GM12878 (cell line): ENCODE data around the gene DLG1. TPM values are rescaled to one million over a fixed set of nuclear protein-coding genes. Genes with fewer than 3 reads are reported as not detected.

ENCODE experiments used
- ATAC-seq: fragments of 200-7000 bp; cut with Tn5 transposase; 3 replicates; pipeline ENCODE4 v1.9.1; 2020; ENCODE audit warnings: mild to moderate bottlenecking, moderate library complexity
- BruUV-seq: library from RNA; stranded (reverse); fragments of 400-500 nt; replicated peaks from 2 replicates; lab custom pipeline; 2021; lab: Mats Ljungman, UMichigan
- CTCF ChIA-PET: fragments of 300-600 bp; sonication (Branson Sonifier 250); formaldehyde crosslinking; extraction: SDS; loops from one replicate; lab custom pipeline; 2021; ENCODE audit warnings: inconsistent platforms; lab: Yijun Ruan, JAX
- POLR2A ChIA-PET: fragments of 350-600 bp; formaldehyde crosslinking; extraction: SDS; loops from one replicate; lab custom pipeline; 2021; ENCODE audit warnings: inconsistent platforms; lab: Charles Lee
- RAD21 ChIA-PET: fragments of 300-600 bp; sonication (Branson Sonifier 250); formaldehyde crosslinking; loops from one replicate; lab custom pipeline; 2023; ENCODE audit warnings: antibody characterized with exemption; ENCODE audit not compliant: unreplicated experiment; lab: Charles Lee
- SMC1A ChIA-PET: fragments of 300-600 bp; sonication (Branson Sonifier 250); formaldehyde crosslinking; loops from one replicate; lab custom pipeline; 2023; ENCODE audit not compliant: unreplicated experiment, uncharacterized antibody; lab: Charles Lee
- DNase-seq: peaks from one replicate; pipeline ENCODE4 v3.0.0-alpha.2; 2011; ENCODE audit warnings: low read depth, low spot score
- FAIRE-seq: peaks from 3 replicates; lab custom pipeline; 2011; peaks lifted over from hg19 to GRCh38; lab: Jason Lieb, UNC
- H2AFZ ChIP-seq: 2 replicates; pipeline ENCODE4 v1.6.0; 2011; ENCODE audit warnings: low read depth, low read length, control low read depth; ENCODE audit not compliant: control insufficient read depth
- H3K27ac ChIP-seq: 2 replicates; pipeline ENCODE4 v1.5.1; 2011; ENCODE audit warnings: control low read depth; ENCODE audit not compliant: control insufficient read depth, insufficient read depth
- H3K27me3 ChIP-seq, 2 experiments: replicated peaks in 1 of 2; 2 replicates each; pipeline versions ENCODE4 v1.6.0 to v1.6.1; 2011; ENCODE audit warnings: low read length in 1 of 2; ENCODE audit not compliant: control insufficient read depth in 2 of 2, insufficient read depth in 2 of 2
- H3K36me3 ChIP-seq, 2 experiments: 2 replicates each; pipeline ENCODE4 v1.5.1; 2011; ENCODE audit warnings: low read length in 1 of 2; ENCODE audit not compliant: control insufficient read depth in 2 of 2, insufficient read depth in 2 of 2
- H3K4me1 ChIP-seq: 2 replicates; pipeline ENCODE4 v1.6.1; 2011; ENCODE audit warnings: mild to moderate bottlenecking, low read length, moderate library complexity, mixed read lengths; ENCODE audit not compliant: control insufficient read depth, insufficient read depth
- H3K4me2 ChIP-seq: 2 replicates; pipeline ENCODE4 v1.6.0; 2011; ENCODE audit warnings: control low read depth; ENCODE audit not compliant: control insufficient read depth, insufficient read depth
- H3K4me3 ChIP-seq: fragments of 200-600 bp; sonication (generic); 2 replicates; pipeline ENCODE4 v1.5.1; 2016
- H3K79me2 ChIP-seq: 2 replicates; pipeline ENCODE4 v1.6.0; 2011; ENCODE audit warnings: low read length; ENCODE audit not compliant: control insufficient read depth, insufficient read depth
- H3K9ac ChIP-seq: 2 replicates; pipeline ENCODE4 v1.8.0; 2011; ENCODE audit warnings: low read length, control low read depth, mixed read lengths; ENCODE audit not compliant: control insufficient read depth, insufficient read depth
- H3K9me3 ChIP-seq: replicated peaks from 3 replicates; pipeline ENCODE4 v1.5.1; 2011; ENCODE audit warnings: mild to moderate bottlenecking, low read length; ENCODE audit not compliant: control insufficient read depth, insufficient read depth
- H4K20me1 ChIP-seq: 2 replicates; pipeline ENCODE4 v1.6.0; 2011; ENCODE audit not compliant: control insufficient read depth, insufficient read depth
- ATF2 ChIP-seq: IDR thresholded peaks from 2 replicates; pipeline ENCODE4 v1.6.1; 2012; ENCODE audit warnings: low read length, inconsistent platforms
- CTCF ChIP-seq, 3 experiments: IDR thresholded peaks in 2 of 3; conservative IDR thresholded peaks in 1 of 3; 2 replicates each; pipeline ENCODE4 v1.5.1; 2011; ENCODE audit warnings: low read depth in 3 of 3, low read length in 3 of 3, mild to moderate bottlenecking in 3 of 3, control low read depth in 2 of 3, moderate library complexity in 2 of 3, inconsistent platforms in 1 of 3, mixed read lengths in 1 of 3; ENCODE audit not compliant: control insufficient read depth in 2 of 3, insufficient read depth in 1 of 3; ENCODE audit errors: extremely low read depth in 1 of 3
- FOXM1 ChIP-seq: IDR thresholded peaks from 2 replicates; pipeline ENCODE4 v1.6.1; 2012; ENCODE audit warnings: low read depth, mild to moderate bottlenecking, inconsistent platforms, low read length, moderate library complexity
- IKZF1 ChIP-seq: fragments of 450-650 bp; conservative IDR thresholded peaks from 2 replicates; pipeline ENCODE4 v1.6.1; 2017; ENCODE audit warnings: antibody characterized with exemption, mild to moderate bottlenecking
- IKZF2 ChIP-seq, 2 experiments: fragments of 450-650 bp; IDR thresholded peaks; 2 replicates each; pipeline ENCODE4 v1.6.1; 2017; ENCODE audit warnings: mild to moderate bottlenecking in 2 of 2, moderate library complexity in 2 of 2
- POLR2AphosphoS2 ChIP-seq: IDR thresholded peaks from 2 replicates; pipeline ENCODE4 v1.6.1; 2011; ENCODE audit warnings: low read depth, mild to moderate bottlenecking, low read length, improper control_type of control experiment, moderate library complexity
- RB1 ChIP-seq: fragments of 450-650 bp; formaldehyde crosslinking; IDR thresholded peaks from 2 replicates; pipeline ENCODE4 v1.6.1; 2017; ENCODE audit warnings: mild to moderate bottlenecking, borderline replicate concordance
- RELA ChIP-seq: fragments of 450-650 bp; IDR thresholded peaks from 2 replicates; pipeline ENCODE4 v1.8.0; 2014; ENCODE audit warnings: borderline replicate concordance; ENCODE audit not compliant: partially characterized antibody
- SREBF2 ChIP-seq: IDR thresholded peaks from 2 replicates; pipeline ENCODE4 v1.6.1; 2012; ENCODE audit warnings: mild to moderate bottlenecking, low read length
- WGBS: methylation state at CpG from one replicate; pipeline ENCODE4 v1.1.6; 2016; ENCODE audit warnings: low lambda C conversion rate; ENCODE audit not compliant: insufficient replicate concordance, insufficient coverage; ENCODE audit errors: missing lambda C conversion rate; 5-methylcytosine and 5-hydroxymethylcytosine counted together
- in situ Hi-C: fragments of 300-500 bp; cut with MboI; formaldehyde crosslinking; loops from 9 replicates; pipeline ENCODE4 v1.14.3; 2018; ENCODE audit warnings: mixed read lengths
- intact Hi-C: fragments of 100-400 bp; cut with micrococcal nuclease; formaldehyde crosslinking; loops from one replicate; pipeline ENCODE4 v1.14.2; 2022; ENCODE audit not compliant: unreplicated experiment
- microRNA-seq: library from miRNA; unstranded; fragments of <30 nt; microRNA quantifications from one replicate; pipeline ENCODE4, GENCODE V29; 2018
- polyA plus RNA-seq, 11 experiments: library from polyadenylated mRNA; depleted of rRNA in 4 of 11; unstranded in 6 of 11; stranded (reverse) in 5 of 11; fragments of >200 nt; fragmentation: Nextera tagmentation in 4 of 11; fragmentation: Illumina TruSeq in 1 of 11; extraction: Ambion mirVana in 4 of 11; extraction: Trizol in 1 of 11; gene quantifications; 1 replicate in 1 of 11; 2 replicates in 10 of 11; pipeline versions ENCODE4 v1.2.1 to v1.2.3, GENCODE V29; 2011 to 2016; ENCODE audit warnings: inconsistent platforms in 2 of 11, missing spikeins in 2 of 11, low read depth in 1 of 11
- small RNA-seq: library from RNA; depleted of rRNA; stranded (forward); fragments of <200 nt; gene quantifications from one replicate; pipeline ENCODE3, GENCODE V24; 2014
- total RNA-seq, 4 experiments: library from RNA; depleted of rRNA in 3 of 4; stranded (reverse); fragments of >200 nt in 3 of 4; fragmentation: Illumina TruSeq in 1 of 4; extraction: Trizol in 1 of 4; gene quantifications; 2 replicates each; pipeline versions ENCODE4 v1.2.1 to v1.2.3, GENCODE V29; 2013 to 2021

DLG1 gene
- total and polyA plus RNA-seq, 10 of the 15 experiments (the other 5 are each of a cell fraction or from before 2014, with no cell fraction given), result 9.2 to 63.1 (median 40.1) TPM

- Histone ChIP-seq H3K79me2 (no peaks in the 10 kb centered on the region), H3K4me1 (no peaks in the 10 kb centered on the region), H3K4me3 (no peak overlapping the region), H4K20me1 (no peaks in the 10 kb centered on the region), H3K27ac (no peak overlapping the region), H3K9ac (no peak overlapping the region), H3K4me2 (no peak overlapping the region), H3K27me3 (no peaks in the 10 kb centered on the region), H2AFZ (no peak overlapping the region), H3K9me3 (no peaks in the 10 kb centered on the region), H3K36me3 (no peaks in the 10 kb centered on the region)
- ATAC-seq (no peak), DNase-seq (no peak), FAIRE-seq (no peak)
- CTCF ChIA-PET, result interaction anchor here (1.1 kb wide), 1 partner anchor 35 kb away, joined by 3 read pairs; no protein-coding TSS in a partner anchor
- intact Hi-C loops (no loop called here), in situ Hi-C loops (loop anchor here (25.0 kb wide), 1 partner anchor 518 kb away; no protein-coding TSS in a partner anchor)
- RAD21 ChIA-PET, result no interaction called here
- TF ChIP-seq ATF2, result no peak
- no peak for TF ChIP-seq RELA
- TF ChIP-seq IKZF2 (IDR thresholded peaks at IDR 0.05), result no peak
- no peak for TF ChIP-seq RB1
- no peak for TF ChIP-seq IKZF1
- no peak for TF ChIP-seq SREBF2
- TF ChIP-seq CTCF (IDR thresholded peaks at IDR 0.05 in 2 of 3, conservative IDR thresholded peaks at IDR 0.05 in 1 of 3; ENCODE audit: control insufficient read depth in 2 of 3, extremely low read depth in 1 of 3, insufficient read depth in 1 of 3, low read depth in 3 of 3, low read length in 3 of 3), result no peak
- no peak for TF ChIP-seq POLR2AphosphoS2
- no peak for TF ChIP-seq FOXM1
- POLR2A ChIA-PET, result no interaction called here
- BruUV-seq, result no TSS peak
- SMC1A ChIA-PET, result interaction anchor here (1.0 to 1.2 kb wide), 2 partner anchors 35 to 139 kb away, joined by 3 read pairs; partner anchors contain the start of gene MELTF
- WGBS, result 50% methylated on average over 14 of the region's 16 CpGs
Observed at GRCh38 chr3:196994056-196994455, 304.4 kb downstream of the DLG1 start.

Small RNA genes within 50 kb of the gene (microRNA-seq; reads per million reads assigned to microRNA genes)
- not detected for gene MIR4797

Small RNA genes within 50 kb of the gene (small RNA-seq; reads per million reads assigned to genes)
- 0.51 reads per million, percentile 9 among the genes with 10 or more reads in this experiment for gene MIR4797
